GM18520 (cell line): ENCODE measurements around the gene OBP2B.

ENCODE experiments used
- ATAC-seq: cut with Tn5 transposase; IDR thresholded peaks from one replicate; pipeline ENCODE4 v1.9.1; 2021; ENCODE audit not compliant: unreplicated experiment

The OBP2B gene

GRCh38 chr9:133202688-133203453 is 6.2 kb downstream of the OBP2B start:
- no peak for ATAC-seq

DNA sequence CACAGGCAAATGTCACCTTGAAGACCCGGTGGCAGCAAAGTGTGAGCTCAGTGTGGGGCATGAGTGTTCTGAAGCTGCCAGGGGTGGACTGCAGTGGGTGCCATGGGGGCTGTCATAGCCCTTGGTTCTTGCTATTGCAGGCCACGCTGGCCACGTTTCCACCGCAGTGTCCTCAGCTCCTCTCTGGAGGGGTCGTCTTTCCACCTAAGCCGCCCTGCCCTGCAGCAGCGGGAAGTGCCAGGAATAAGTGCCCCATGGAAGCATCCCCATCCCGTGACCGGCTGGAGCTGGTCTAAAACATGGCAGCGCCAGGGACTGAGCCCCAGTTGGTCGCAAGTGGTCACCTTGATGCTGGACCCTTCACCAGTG is 6.9 kb downstream of the OBP2B start:
- no peak for ATAC-seq

- no peak for ATAC-seq
Measured at GRCh38 chr9:133201424-133202144, 7.5 kb downstream of the OBP2B start.

GRCh38 chr9:133200631-133201030 is 8.4 kb downstream of the OBP2B start:
- ATAC-seq, result no peak

DNA sequence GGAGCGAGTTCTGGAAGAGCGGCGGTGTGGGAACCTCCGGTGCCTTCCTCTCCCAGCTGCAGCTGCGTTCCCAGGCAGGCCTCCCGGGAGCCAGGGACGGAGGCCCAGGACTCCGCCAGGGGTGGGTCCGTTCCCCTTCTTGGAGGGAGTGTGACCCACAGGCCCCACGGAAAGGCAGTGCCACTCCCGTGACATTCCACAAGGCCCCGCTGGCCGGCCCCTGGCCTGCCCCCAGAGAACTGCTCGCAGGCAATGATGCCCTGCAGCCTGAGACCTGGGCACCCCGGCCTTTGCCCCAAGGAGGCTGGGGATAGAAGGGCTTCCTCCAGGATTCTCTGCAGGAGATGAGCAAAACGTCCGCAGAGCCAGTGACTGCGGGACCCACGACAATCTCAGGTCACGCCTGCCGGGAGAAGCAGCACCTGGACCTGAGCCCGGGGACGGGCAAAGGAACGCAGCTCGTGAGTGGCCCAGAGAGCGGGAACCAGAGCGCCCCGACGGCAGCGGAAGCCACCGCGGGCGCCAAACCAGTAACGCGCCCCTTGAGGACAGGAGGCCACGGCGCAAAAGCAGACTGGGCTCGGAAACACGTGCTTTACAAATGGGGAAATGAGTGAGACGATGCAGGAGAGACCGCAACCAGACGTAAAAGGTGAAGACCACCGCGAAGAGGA is 9.3 kb downstream of the OBP2B start:
- ATAC-seq, result no peak

DNA sequence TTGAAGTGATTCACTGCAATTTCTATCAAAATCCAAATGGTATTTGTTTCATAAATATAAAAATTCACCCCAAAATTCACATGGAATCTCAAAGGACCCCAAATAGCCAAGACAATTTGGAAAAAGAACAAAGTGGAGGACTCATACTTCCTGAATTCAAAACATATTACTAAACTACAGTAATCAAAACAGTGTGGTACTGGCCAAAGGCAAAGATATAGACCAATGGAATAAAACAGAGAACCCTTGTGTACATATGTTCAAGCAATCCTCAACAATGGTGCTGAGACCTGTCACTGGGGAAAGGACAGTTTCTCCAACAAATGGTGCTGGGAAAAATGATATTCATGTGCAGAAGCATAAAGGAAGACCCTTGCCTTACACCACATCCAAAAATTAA is 14.0 kb downstream of the OBP2B start:
- no peak for ATAC-seq

GRCh38 chr9:133194597-133194996 is 14.5 kb downstream of the OBP2B start:
- ATAC-seq, result no peak

GRCh38 chr9:133191989-133192388 is 17.1 kb downstream of the OBP2B start:
- no peak for ATAC-seq

GRCh38 chr9:133189826-133190225 is 19.2 kb downstream of the OBP2B start:
- no peak for ATAC-seq

DNA sequence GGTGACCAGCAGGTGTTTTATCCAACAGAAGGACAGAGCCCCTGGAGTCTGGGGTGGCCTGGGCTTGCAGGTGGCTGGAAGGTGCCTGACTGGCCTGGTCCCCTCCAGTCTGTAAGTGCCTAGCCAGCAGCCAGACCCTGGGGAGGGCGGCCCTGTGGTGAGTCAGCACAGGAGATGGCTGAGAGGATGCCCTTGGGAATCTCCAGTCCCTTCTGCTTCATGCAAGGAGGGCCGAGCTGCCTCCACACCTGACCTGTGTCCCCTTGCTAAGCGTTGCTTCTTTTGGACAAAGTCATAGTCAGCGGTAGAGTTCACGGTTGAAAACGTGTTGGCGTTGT is 20.2 kb downstream of the OBP2B start:
- no peak for ATAC-seq

DNA sequence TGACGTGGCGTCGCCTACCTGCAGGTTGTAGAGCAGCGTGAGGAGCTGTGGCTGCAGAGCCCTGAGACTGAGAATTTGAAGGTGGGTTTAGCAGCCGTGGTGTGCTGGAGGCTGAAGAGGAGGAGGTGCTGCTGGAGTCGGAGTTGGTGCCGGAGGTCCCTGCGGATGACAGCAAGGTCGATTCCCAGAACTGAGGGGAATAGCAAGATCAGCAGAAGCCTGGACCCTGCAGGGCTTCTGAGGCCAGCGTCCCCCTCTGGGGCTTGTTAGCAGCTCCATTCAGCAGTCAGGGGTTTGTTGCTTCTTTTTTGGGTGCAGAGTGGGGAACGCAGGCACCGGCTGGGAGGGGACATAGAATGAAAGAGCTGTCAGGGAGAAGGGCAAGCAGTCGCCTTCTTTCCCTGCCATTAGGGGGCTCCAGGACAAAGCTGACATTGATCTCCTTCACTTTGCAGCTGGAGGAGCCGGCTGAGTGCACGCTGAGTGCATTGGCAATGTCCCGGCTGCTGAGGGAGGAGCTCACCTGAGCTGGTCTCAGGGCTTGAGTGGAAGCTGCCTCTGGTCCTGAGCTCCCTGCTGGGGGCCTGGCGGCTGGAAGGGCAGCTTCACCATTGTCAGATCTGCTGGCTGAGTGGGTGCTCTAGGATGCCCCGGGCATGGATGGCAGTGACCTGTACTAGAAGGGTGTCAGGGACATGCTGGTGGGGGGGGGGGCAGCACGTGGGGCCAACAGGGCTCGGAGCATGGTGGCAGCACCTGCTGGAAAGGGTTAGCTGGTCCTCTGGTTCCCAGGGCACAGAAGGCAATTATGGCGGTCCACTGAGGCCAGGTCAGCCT is 20.8 kb downstream of the OBP2B start:
- no peak for ATAC-seq

GRCh38 chr9:133187561-133188005 is 21.5 kb downstream of the OBP2B start:
- ATAC-seq, result no peak

DNA sequence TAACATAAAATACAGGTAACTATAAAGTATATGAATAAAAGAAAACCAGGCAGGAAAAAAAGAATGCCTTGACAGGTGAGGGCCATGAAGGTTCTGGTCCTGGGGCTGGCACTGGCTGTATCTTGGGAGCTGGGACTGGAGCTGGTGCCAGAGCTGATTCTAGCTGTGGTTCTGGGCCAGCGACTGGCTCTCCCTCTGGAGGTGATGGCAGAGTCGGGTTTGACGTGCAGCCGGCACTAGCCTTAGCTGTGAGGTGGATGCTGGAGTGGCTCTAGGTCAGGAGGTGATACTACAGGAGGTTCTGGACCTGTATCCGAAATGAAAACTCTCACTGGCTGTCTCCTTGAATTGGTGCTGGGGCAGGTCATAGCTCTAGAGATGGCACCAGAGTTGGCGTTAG is 22.3 kb downstream of the OBP2B start:
- ATAC-seq, result no peak

DNA sequence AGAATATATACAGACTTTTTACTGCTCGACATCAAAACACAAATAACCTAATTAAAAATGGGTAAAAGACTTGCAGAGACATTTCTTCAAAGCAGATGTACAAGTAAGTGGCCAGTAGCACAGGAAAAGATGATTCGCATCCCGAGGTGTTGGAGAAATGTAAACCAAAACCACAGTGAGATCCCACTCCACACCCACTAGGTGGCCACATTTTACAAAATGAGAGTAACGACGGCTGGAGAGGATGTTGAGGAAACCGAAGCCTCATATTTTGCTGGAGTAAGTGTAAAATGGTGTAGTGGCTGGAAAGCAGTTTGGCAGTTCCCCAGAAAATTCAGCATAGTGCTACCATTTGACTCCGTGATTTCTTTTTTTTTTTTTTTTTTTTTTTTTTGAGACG is 24.1 kb downstream of the OBP2B start:
- ATAC-seq, result no peak

- ATAC-seq, result no peak
Measured at GRCh38 chr9:133182151-133182550, 26.9 kb downstream of the OBP2B start.

GRCh38 chr9:133181561-133181960 is 27.5 kb downstream of the OBP2B start:
- no peak for ATAC-seq

GRCh38 chr9:133180953-133181352 is 28.1 kb downstream of the OBP2B start:
- no peak for ATAC-seq

GRCh38 chr9:133173056-133173455 is 36.0 kb downstream of the OBP2B start:
- no peak for ATAC-seq

DNA sequence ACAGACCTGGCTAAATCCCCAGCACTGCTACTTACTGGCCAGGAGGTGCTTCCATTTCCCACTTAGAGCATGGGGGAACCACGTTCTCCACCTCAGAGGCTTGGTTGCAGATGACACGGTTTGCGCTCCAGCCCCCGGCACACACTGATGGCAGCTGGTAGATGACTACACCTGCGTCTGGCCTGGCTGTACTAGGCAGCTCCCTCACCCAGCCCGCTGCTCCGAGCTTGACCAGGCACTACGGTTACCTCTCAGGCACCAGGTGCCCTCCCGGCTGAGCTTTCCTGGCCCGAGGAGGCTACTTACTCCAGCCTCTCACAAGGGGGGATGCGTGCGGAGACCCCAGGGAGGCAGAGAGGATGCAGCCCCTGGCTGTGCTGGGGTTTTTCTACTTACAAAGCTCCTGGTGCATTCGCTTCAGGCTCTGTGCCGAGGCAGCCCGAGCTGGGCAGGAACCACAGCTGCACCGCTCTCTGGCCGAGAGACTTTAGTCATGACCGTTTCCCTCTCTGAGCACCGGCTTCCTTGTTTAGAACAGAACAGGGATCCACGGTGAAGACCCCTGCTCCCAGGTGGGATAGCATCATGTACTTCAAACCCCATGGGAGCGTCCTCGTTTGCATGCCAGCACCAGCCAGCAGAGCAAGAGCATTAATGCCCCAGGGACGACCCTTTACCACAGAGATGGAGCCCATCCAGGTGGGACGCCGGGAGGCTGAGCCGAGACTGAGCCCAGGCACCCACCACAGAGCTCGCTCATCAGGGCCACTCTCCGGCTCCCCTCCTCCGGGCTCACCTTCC is 37.7 kb downstream of the OBP2B start:
- no peak for ATAC-seq

GRCh38 chr9:133170716-133171115 is 38.3 kb downstream of the OBP2B start:
- no peak for ATAC-seq
